Right lobe of liver (tissue), 6 donors: Measurements from ENCODE around the gene LYPLAL1. TPM values are rescaled to one million over a fixed set of nuclear protein-coding genes. Genes with fewer than 3 reads are reported as not detected.

ENCODE experiments used
- ATAC-seq, 4 donors: fragments of 200-7000 bp; cut with Tn5 transposase; one replicate each; pipeline ENCODE4 v1.9.1; 2020; ENCODE audit warnings: mild to moderate bottlenecking in 4 of 4, moderate library complexity in 4 of 4
- DNase-seq, 3 donors: peaks; one replicate each; pipeline ENCODE4 v3.0.0-alpha.2; 2020
- H3K27ac ChIP-seq, 3 donors: fragments of 200-600 bp; one replicate each; pipeline ENCODE4 v1.8.0; 2022
- H3K27me3 ChIP-seq, 2 donors: fragments of 200-600 bp; one replicate each; pipeline ENCODE4 v1.8.0; 2022
- H3K36me3 ChIP-seq, 4 donors: fragments of 200-600 bp; sonication (generic) in 1 of 4; one replicate each; pipeline versions ENCODE4 v1.5.1 to v1.8.0; 2017 to 2022; ENCODE audit warnings: control low read depth in 1 of 4
- H3K4me1 ChIP-seq, 4 donors: fragments of 200-600 bp; sonication (generic) in 1 of 4; one replicate each; pipeline versions ENCODE4 v1.5.1 to v1.8.0; 2017 to 2022; ENCODE audit warnings: control low read depth in 1 of 4
- H3K4me3 ChIP-seq, 3 donors: fragments of 200-600 bp; one replicate each; pipeline ENCODE4 v1.8.0; 2022
- H3K9me3 ChIP-seq, 4 donors: fragments of 200-600 bp; sonication (generic) in 1 of 4; one replicate each; pipeline versions ENCODE4 v1.5.1 to v1.8.0; 2017 to 2022; ENCODE audit warnings: control low read depth in 1 of 4
- POLR2A ChIP-seq: fragments of 450-650 bp; IDR thresholded peaks from one replicate; pipeline ENCODE4 v1.6.1; 2017; ENCODE audit warnings: antibody characterized with exemption, mild to moderate bottlenecking
- WGBS: methylation state at CpG from one replicate; pipeline ENCODE4 v1.1.6; 2018; ENCODE audit warnings: low coverage, low lambda C conversion rate; ENCODE audit not compliant: insufficient coverage; ENCODE audit errors: missing lambda C conversion rate; 5-methylcytosine and 5-hydroxymethylcytosine counted together
- intact Hi-C, 2 donors: fragments of 100-400 bp; cut with DNase I; formaldehyde crosslinking; loops; one replicate each; pipeline versions ENCODE4 v1.11.2 to v1.14.1; 2022
- total RNA-seq, 6 experiments: library from RNA; depleted of rRNA in 2 of 6; stranded (reverse); fragments of >200 nt in 2 of 6; fragmentation: NEBNext Ultra II Directional in 3 of 6; extraction: Animal tissue kit (Norgen Biotek cat#: 25700) in 3 of 6; gene quantifications; one replicate each; pipeline versions ENCODE4 v1.1.0 to v1.2.4, GENCODE V29; 2016 to 2023
- TF ChIP-seq, protein P1 (sequence below), 4 donors: fragments of 200-600 bp in 3 of 4; fragments of 450-650 bp in 1 of 4; IDR thresholded peaks; one replicate each; pipeline versions ENCODE4 v1.5.1 to v1.8.0; 2016 to 2022; ENCODE audit warnings: antibody characterized with exemption in 4 of 4, mild to moderate bottlenecking in 2 of 4
- donor health status: DM: no; HTN: yes; CAD: no.
- donor health status: DM: no; HTN: no; CAD: no.
- donor health status: DM: no; HTN: no; CAD: no.
- donor health status: DM: no; HTN: yes; CAD: no.
- donor health status: DM: no; HTN: yes; CAD: no.

The LYPLAL1 gene
- total RNA-seq, 6 experiments from 2014 or later, result 16.5 to 33.6 (median 22.2) TPM

DNA sequence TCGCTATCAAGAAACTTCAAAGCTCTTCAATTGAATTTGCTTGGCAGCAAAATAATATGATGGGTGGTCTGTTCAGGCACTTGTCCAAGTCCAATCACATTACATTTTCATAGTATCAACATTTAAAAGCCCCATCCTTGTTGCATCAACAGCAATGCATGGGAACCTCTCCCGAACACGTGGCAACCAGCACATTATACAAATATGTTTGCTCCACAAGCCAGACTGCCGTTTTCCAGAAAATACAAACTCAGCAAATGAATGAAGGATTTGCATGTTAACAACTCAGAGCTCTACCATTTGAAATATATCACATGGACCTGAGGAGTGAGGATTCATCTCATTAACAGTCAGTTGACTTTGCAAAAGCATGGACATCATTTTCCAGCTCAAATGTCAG, 20.0 kb upstream of the LYPLAL1 start:
- intact Hi-C loops, result no loop called here
- no peak for TF ChIP-seq POLR2A
- TF ChIP-seq, protein P1, sequence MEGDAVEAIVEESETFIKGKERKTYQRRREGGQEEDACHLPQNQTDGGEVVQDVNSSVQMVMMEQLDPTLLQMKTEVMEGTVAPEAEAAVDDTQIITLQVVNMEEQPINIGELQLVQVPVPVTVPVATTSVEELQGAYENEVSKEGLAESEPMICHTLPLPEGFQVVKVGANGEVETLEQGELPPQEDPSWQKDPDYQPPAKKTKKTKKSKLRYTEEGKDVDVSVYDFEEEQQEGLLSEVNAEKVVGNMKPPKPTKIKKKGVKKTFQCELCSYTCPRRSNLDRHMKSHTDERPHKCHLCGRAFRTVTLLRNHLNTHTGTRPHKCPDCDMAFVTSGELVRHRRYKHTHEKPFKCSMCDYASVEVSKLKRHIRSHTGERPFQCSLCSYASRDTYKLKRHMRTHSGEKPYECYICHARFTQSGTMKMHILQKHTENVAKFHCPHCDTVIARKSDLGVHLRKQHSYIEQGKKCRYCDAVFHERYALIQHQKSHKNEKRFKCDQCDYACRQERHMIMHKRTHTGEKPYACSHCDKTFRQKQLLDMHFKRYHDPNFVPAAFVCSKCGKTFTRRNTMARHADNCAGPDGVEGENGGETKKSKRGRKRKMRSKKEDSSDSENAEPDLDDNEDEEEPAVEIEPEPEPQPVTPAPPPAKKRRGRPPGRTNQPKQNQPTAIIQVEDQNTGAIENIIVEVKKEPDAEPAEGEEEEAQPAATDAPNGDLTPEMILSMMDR (IDR thresholded peaks at IDR 0.05), result no peak
- H3K4me3 ChIP-seq, result no peak overlapping the region
- H3K9me3 ChIP-seq, result no peaks in the 10 kb centered on the region
- WGBS, result 81% methylated on average over 4 of the region's 4 CpGs
- ATAC-seq (no peak), DNase-seq (no peak)
- no peaks in the 10 kb centered on the region for H3K27me3 ChIP-seq
- H3K4me1 ChIP-seq, result no peaks in the 10 kb centered on the region
- H3K36me3 ChIP-seq, result no peaks in the 10 kb centered on the region
- no peak overlapping the region for H3K27ac ChIP-seq

DNA sequence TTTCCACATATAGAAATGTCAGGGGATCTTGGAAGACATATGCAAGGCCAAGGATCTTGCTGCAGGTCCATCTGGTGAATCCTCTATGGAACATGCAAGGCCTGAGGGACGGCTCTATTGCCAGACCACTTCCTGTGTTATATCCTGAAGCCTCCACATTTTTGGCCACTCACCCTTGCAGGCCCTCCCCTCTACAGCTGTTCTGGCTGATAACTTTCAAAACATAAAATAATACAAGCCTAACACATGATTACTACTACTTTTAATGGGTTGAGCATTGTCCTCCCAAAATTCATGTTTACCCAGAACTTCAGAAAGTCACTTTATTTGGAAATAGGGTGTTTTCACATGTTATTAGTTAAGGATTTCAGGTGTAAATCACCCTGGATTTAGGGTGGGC, 18.5 kb upstream of the LYPLAL1 start:
- DNase-seq (no peak), ATAC-seq (no peak)
- TF ChIP-seq POLR2A, result no peak
- TF ChIP-seq, protein P1 (IDR thresholded peaks at IDR 0.05), result no peak
- Histone ChIP-seq H3K4me1 (no peaks in the 10 kb centered on the region), H3K9me3 (no peaks in the 10 kb centered on the region), H3K27me3 (no peaks in the 10 kb centered on the region), H3K36me3 (no peaks in the 10 kb centered on the region), H3K27ac (no peak overlapping the region), H3K4me3 (no peak overlapping the region)
- intact Hi-C loops, result no loop called here
- WGBS, result 56% methylated on average over 1 of the region's 1 CpG

DNA sequence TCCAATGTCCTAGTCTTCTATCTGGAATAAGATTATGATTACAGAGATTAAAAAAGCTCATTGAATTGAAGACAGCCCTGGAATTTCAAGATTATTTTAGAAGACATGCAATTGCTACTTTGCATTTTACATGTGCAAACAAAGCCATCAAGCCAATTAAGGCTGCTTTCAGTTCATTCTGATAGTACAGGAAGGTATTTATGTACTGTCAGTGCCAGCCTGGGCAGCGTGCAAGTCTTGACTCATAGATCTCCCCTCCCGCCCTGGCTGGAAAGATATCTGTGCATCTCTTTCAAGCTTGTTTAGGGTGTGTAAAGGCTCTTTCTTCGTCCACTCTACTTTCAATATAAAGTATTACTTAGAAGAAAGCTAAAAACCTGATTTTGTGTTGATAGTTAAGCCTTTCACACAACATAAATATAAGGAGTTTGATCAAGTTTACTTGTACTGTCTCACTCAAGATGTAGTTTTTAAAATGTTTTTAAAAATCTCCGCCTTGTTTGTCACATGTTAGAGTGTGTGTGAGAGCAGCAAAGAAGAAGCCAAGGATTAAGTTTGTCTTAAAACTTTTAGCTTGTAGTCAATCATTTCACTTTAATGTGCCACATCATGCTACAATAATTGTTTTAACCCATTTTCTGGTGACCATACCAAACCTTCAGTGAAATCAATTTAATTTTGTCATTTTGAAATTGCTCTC, 13.6 kb upstream of the LYPLAL1 start:
- DNase-seq (no peak), ATAC-seq (no peak)
- H3K27me3 ChIP-seq, result no peaks in the 10 kb centered on the region
- no peak overlapping the region for H3K27ac ChIP-seq
- intact Hi-C loops, result no loop called here
- H3K36me3 ChIP-seq, result no peaks in the 10 kb centered on the region
- no peak overlapping the region for H3K4me3 ChIP-seq
- no peaks in the 10 kb centered on the region for H3K9me3 ChIP-seq
- TF ChIP-seq, protein P1 (IDR thresholded peaks at IDR 0.05), result no peak
- TF ChIP-seq POLR2A, result no peak
- WGBS, result 77% methylated on average over 4 of the region's 4 CpGs
- H3K4me1 ChIP-seq, result no peaks in the 10 kb centered on the region

DNA sequence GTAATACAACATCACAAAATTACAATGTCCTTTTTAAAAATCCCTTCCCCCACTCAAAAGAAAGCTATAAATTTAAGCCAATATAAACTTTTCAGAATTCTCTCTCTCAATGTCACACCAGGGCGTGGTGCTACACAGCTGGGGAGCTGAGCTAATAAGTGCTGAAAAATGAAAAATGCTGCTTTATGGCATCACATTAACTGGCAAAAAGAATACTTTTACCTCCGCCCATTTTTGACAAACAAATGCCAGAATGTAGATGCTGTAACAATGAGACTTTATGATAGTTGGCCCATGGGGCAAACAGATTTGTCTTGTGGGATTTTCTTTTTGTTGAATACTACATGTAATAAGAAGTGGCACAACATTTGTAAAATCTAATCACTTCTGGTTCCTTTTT, 12.7 kb upstream of the LYPLAL1 start:
- ATAC-seq (no peak), DNase-seq (no peak)
- H3K27me3 ChIP-seq, result no peaks in the 10 kb centered on the region
- intact Hi-C loops, result no loop called here
- H3K27ac ChIP-seq, result no peak overlapping the region
- 78% methylated on average over 2 of the region's 2 CpGs for WGBS
- H3K4me3 ChIP-seq, result no peak overlapping the region
- no peak for TF ChIP-seq POLR2A
- TF ChIP-seq, protein P1 (IDR thresholded peaks at IDR 0.05), result no peak
- H3K36me3 ChIP-seq, result no peaks in the 10 kb centered on the region
- no peaks in the 10 kb centered on the region for H3K4me1 ChIP-seq
- no peaks in the 10 kb centered on the region for H3K9me3 ChIP-seq
